NK-92 (cell line): Measurements from ENCODE around the gene PREB.

Source experiments
- DNase-seq: peaks from one replicate; lab custom pipeline; 2025; ENCODE audit not compliant: unreplicated experiment; lab: John Stamatoyannopoulos, UW

The PREB gene

DNA sequence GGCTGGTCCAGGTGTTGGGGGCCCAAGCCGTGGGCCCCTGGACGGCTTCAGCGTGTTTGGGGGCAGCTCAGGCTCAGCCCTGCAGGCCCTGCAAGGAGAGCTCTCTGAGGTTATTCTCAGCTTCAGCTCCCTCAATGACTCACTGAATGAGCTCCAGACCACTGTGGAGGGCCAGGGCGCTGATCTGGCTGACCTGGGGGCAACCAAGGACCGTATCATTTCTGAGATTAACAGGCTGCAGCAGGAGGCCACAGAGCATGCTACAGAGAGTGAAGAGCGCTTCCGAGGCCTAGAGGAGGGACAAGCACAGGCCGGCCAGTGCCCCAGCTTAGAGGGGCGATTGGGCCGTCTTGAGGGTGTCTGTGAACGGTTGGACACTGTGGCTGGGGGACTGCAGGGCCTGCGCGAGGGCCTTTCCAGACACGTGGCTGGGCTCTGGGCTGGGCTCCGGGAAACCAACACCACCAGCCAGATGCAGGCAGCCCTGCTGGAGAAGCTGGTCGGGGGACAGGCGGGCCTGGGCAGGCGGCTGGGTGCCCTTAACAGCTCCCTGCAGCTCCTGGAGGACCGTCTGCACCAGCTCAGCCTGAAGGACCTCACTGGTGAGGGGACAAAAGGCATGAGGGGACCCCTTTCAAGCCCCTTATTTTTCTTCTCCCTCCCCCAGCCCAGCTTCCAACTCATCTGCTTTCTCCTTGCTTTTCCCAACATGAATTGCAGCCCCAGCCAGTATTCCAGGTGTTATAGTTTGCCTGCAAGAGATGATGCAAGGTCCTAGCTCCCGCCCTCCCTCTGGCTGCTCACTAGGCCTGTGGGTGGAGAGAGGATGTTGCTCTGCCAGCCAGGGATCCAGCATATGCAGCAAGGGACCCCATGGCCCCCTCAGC lies 50.8 kb downstream of the PREB start:
- no peak for DNase-seq

- DNase-seq, result no peak
These were observed 51.5 kb downstream of the PREB start for GRCh38 chr2:27082773-27083409.

- DNase-seq, result no peak
These were observed 52.3 kb downstream of the PREB start for GRCh38 chr2:27081984-27082772.
